HEK293 (cell line): Measurements from ENCODE around the gene ZNF253.
"Not testable (repeated sequence)": the region's sequence is repeated elsewhere in the genome, so short reads cannot be mapped to it uniquely, and the experiment has no call there.

ENCODE experiments used
- CTCF ChIA-PET: fragments of 350-600 bp; formaldehyde crosslinking; extraction: SDS; loops from one replicate; lab custom pipeline; 2021; ENCODE audit warnings: antibody characterized with exemption; lab: Yijun Ruan, JAX
- POLR2A ChIA-PET: fragments of 300-600 bp; formaldehyde crosslinking; extraction: SDS; loops from one replicate; lab custom pipeline; 2020; ENCODE audit warnings: antibody characterized with exemption, inconsistent platforms; lab: Yijun Ruan, JAX
- H3K27ac ChIP-seq: fragments of 200-500 bp; sonication (Bioruptor generic); 2 replicates; pipeline ENCODE4 v1.5.1; 2014; ENCODE audit warnings: low read depth, low read length, control low read depth, inconsistent platforms; ENCODE audit errors: extremely low read depth
- H3K36me3 ChIP-seq, 2 experiments: fragments of 200-500 bp in 1 of 2; sonication (Bioruptor generic) in 1 of 2; 1 replicate in 1 of 2; 2 replicates in 1 of 2; pipeline ENCODE4 v1.5.1; 2014 to 2017; ENCODE audit warnings: inconsistent platforms in 2 of 2, low read length in 2 of 2; ENCODE audit not compliant: control insufficient read depth in 2 of 2, insufficient read depth in 1 of 2
- H3K4me1 ChIP-seq: fragments of 200-500 bp; sonication (Bioruptor generic); 2 replicates; pipeline ENCODE4 v1.5.1; 2014; ENCODE audit warnings: mild to moderate bottlenecking, low read length, inconsistent platforms; ENCODE audit not compliant: control insufficient read depth, insufficient read depth
- H3K4me3 ChIP-seq: 2 replicates; pipeline ENCODE4 v1.5.1; 2011; ENCODE audit warnings: low read depth, mild to moderate bottlenecking, control low read depth, low read length, moderate library complexity
- H3K9me3 ChIP-seq: fragments of 200-500 bp; sonication (Bioruptor generic); 2 replicates; pipeline ENCODE4 v1.5.1; 2014; ENCODE audit warnings: low read depth, low read length, inconsistent platforms; ENCODE audit not compliant: control insufficient read depth, insufficient read depth
- BCL6B ChIP-seq: fragments of 450-650 bp; formaldehyde crosslinking; IDR thresholded peaks from 2 replicates; pipeline ENCODE4 v1.5.1; 2017; ENCODE audit warnings: missing biosample characterization, missing genetic modification characterization
- EGR2 ChIP-seq: fragments of 450-650 bp; formaldehyde crosslinking; IDR thresholded peaks from 2 replicates; pipeline ENCODE4 v1.5.1; 2016; ENCODE audit warnings: low read depth, missing biosample characterization, missing genetic modification characterization
- INSM2 ChIP-seq: fragments of 450-650 bp; formaldehyde crosslinking; IDR thresholded peaks from 2 replicates; pipeline ENCODE4 v1.5.1; 2016; ENCODE audit warnings: missing biosample characterization, missing genetic modification characterization
- PRDM4 ChIP-seq: fragments of 450-650 bp; formaldehyde crosslinking; IDR thresholded peaks from 2 replicates; pipeline ENCODE4 v1.5.1; 2017; ENCODE audit warnings: missing biosample characterization, missing genetic modification characterization
- ZBTB48 ChIP-seq: fragments of 450-650 bp; formaldehyde crosslinking; IDR thresholded peaks from 2 replicates; pipeline ENCODE4 v1.5.1; 2016; ENCODE audit warnings: missing biosample characterization, missing genetic modification characterization
- ZNF140 ChIP-seq: fragments of 450-650 bp; formaldehyde crosslinking; IDR thresholded peaks from 2 replicates; pipeline ENCODE4 v1.5.1; 2016; ENCODE audit warnings: missing biosample characterization, missing genetic modification characterization
- ZNF2 ChIP-seq: fragments of 450-650 bp; formaldehyde crosslinking; IDR thresholded peaks from 2 replicates; pipeline ENCODE4 v1.5.1; 2016; ENCODE audit warnings: missing biosample characterization, missing genetic modification characterization
- ZNF292 ChIP-seq: fragments of 450-650 bp; formaldehyde crosslinking; IDR thresholded peaks from 2 replicates; pipeline ENCODE4 v1.5.1; 2016; ENCODE audit warnings: low read depth, missing biosample characterization, missing genetic modification characterization, borderline replicate concordance
- ZNF302 ChIP-seq: fragments of 450-650 bp; formaldehyde crosslinking; IDR thresholded peaks from 2 replicates; pipeline ENCODE4 v1.5.1; 2016; ENCODE audit warnings: missing biosample characterization, missing genetic modification characterization, low read depth
- ZNF530 ChIP-seq: fragments of 450-650 bp; formaldehyde crosslinking; IDR thresholded peaks from 2 replicates; pipeline ENCODE4 v1.5.1; 2016; ENCODE audit warnings: low read depth, missing biosample characterization, missing genetic modification characterization
- ZNF596 ChIP-seq: fragments of 450-650 bp; IDR thresholded peaks from 2 replicates; pipeline ENCODE4 v1.5.0; 2018; ENCODE audit warnings: missing biosample characterization, mild to moderate bottlenecking, missing genetic modification characterization, moderate library complexity
- ZNF658 ChIP-seq: fragments of 450-650 bp; formaldehyde crosslinking; IDR thresholded peaks from 2 replicates; pipeline ENCODE4; 2016; ENCODE audit warnings: missing biosample characterization, missing genetic modification characterization
- ZNF791 ChIP-seq: fragments of 450-650 bp; formaldehyde crosslinking; IDR thresholded peaks from 2 replicates; pipeline ENCODE4 v1.5.1; 2016; ENCODE audit warnings: missing biosample characterization, missing genetic modification characterization
- ZNF843 ChIP-seq: fragments of 450-650 bp; formaldehyde crosslinking; IDR thresholded peaks from 2 replicates; pipeline ENCODE4 v1.5.1; 2016; ENCODE audit warnings: missing biosample characterization, missing genetic modification characterization

Gene ZNF253

GRCh38 chr19:19900729-19901444 is 35.2 kb downstream of the ZNF253 start, which contains the start of gene ZNF93 (continued):
- no peak for TF ChIP-seq PRDM4 (tag by site-specific recombination)
- 0 out of 2 replicates have a peak, but pooled peaks have one; percentile 36 for TF ChIP-seq ZNF2 (tag by site-specific recombination)
- TF ChIP-seq BCL6B (tag by site-specific recombination) = no peak
- TF ChIP-seq ZNF302 = no peak
- TF ChIP-seq EGR2 (tag by site-specific recombination) = no peak

GRCh38 chr19:19907551-19907950 is 41.9 kb downstream of the ZNF253 start:
- H3K9me3 ChIP-seq, H3K27ac ChIP-seq, H3K4me3 ChIP-seq, H3K36me3 ChIP-seq, H3K4me1 ChIP-seq: not testable (repeated sequence)
- ChIA-PET POLR2A (interaction anchor here (1.2 kb wide), 1 partner anchor 42 kb away, joined by 3 read pairs; the partner anchor contains the start of gene ZNF253), CTCF (interaction anchor here (0.6 kb wide), 1 partner anchor 540 kb away, joined by 3 read pairs; no protein-coding TSS in a partner anchor)

GRCh38 chr19:19909654-19910053 is 44.0 kb downstream of the ZNF253 start:
- H3K4me3 ChIP-seq = no peak overlapping the region
- no peaks in the 10 kb centered on the region for H3K4me1 ChIP-seq
- TF ChIP-seq ZNF843 (tag by site-specific recombination) = no peak
- no peak for TF ChIP-seq ZNF596 (tag by site-specific recombination)
- no peak for TF ChIP-seq ZNF530 (tag by site-specific recombination)
- TF ChIP-seq INSM2 = no peak
- no peak for TF ChIP-seq ZNF292
- no peak for TF ChIP-seq ZNF658 (tag by site-specific recombination)
- no peak for TF ChIP-seq ZNF791 (tag by site-specific recombination)
- TF ChIP-seq ZNF140 = no peak
- TF ChIP-seq PRDM4 (tag by site-specific recombination) = no peak
- no peak for TF ChIP-seq ZBTB48 (tag by site-specific recombination)
- ChIA-PET POLR2A (no interaction called here), CTCF (no interaction called here)
- no peak overlapping the region for H3K27ac ChIP-seq
- no peaks in the 10 kb centered on the region for H3K9me3 ChIP-seq
- H3K36me3 ChIP-seq = no peaks in the 10 kb centered on the region
